Right lobe of liver (tissue), 4 donors: ENCODE data around the gene NRM.
"Not testable (repeated sequence)": the region's sequence is repeated elsewhere in the genome, so short reads cannot be mapped to it uniquely, and the experiment has no call there.

Experiments used
- POLR2A ChIP-seq: fragments of 450-650 bp; IDR thresholded peaks from one replicate; pipeline ENCODE4 v1.6.1; 2017; ENCODE audit warnings: antibody characterized with exemption, mild to moderate bottlenecking
- TF ChIP-seq, protein P1 (sequence below), 4 donors: fragments of 200-600 bp in 3 of 4; fragments of 450-650 bp in 1 of 4; IDR thresholded peaks; one replicate each; pipeline versions ENCODE4 v1.5.1 to v1.8.0; 2016 to 2022; ENCODE audit warnings: antibody characterized with exemption in 4 of 4, mild to moderate bottlenecking in 2 of 4
- donor health status: DM: no; HTN: no; CAD: no.
- donor health status: DM: no; HTN: no; CAD: no.
- donor health status: DM: no; HTN: yes; CAD: no.

- TF ChIP-seq, protein P1, sequence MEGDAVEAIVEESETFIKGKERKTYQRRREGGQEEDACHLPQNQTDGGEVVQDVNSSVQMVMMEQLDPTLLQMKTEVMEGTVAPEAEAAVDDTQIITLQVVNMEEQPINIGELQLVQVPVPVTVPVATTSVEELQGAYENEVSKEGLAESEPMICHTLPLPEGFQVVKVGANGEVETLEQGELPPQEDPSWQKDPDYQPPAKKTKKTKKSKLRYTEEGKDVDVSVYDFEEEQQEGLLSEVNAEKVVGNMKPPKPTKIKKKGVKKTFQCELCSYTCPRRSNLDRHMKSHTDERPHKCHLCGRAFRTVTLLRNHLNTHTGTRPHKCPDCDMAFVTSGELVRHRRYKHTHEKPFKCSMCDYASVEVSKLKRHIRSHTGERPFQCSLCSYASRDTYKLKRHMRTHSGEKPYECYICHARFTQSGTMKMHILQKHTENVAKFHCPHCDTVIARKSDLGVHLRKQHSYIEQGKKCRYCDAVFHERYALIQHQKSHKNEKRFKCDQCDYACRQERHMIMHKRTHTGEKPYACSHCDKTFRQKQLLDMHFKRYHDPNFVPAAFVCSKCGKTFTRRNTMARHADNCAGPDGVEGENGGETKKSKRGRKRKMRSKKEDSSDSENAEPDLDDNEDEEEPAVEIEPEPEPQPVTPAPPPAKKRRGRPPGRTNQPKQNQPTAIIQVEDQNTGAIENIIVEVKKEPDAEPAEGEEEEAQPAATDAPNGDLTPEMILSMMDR (IDR thresholded peaks at IDR 0.05), result not testable (repeated sequence)
- not testable (repeated sequence) for TF ChIP-seq POLR2A
These were observed 32.5 kb upstream of the NRM start for GRCh38 chr6:30723159-30723842.
